Neuronal stem cell (in vitro differentiated cells): ENCODE results near the gene CCDC87.

Experiments used
- DNase-seq: peaks from one replicate; pipeline ENCODE4 v3.0.0-alpha.2; 2013; ENCODE audit warnings: low spot score
- H2AFZ ChIP-seq: one replicate; pipeline ENCODE4 v1.6.1; 2013; ENCODE audit warnings: mild to moderate bottlenecking, low read length, inconsistent platforms
- H2AK5ac ChIP-seq: 2 replicates; pipeline ENCODE4 v1.6.1; 2013; ENCODE audit warnings: low read depth, mild to moderate bottlenecking, inconsistent platforms, low read length, moderate library complexity, mixed read lengths
- H2BK120ac ChIP-seq: 2 replicates; pipeline ENCODE4 v1.6.1; 2013; ENCODE audit warnings: low read depth, mild to moderate bottlenecking, inconsistent platforms, low read length, moderate library complexity, mixed read lengths
- H2BK12ac ChIP-seq: one replicate; pipeline ENCODE4 v1.6.1; 2013; ENCODE audit warnings: low read length, inconsistent platforms
- H2BK15ac ChIP-seq: 2 replicates; pipeline ENCODE4 v1.6.1; 2013; ENCODE audit warnings: mild to moderate bottlenecking, low read length, inconsistent platforms, mixed read lengths
- H2BK5ac ChIP-seq: one replicate; pipeline ENCODE4 v1.6.1; 2013; ENCODE audit warnings: inconsistent platforms, mild to moderate bottlenecking, low read length, moderate library complexity
- H3K14ac ChIP-seq: one replicate; pipeline ENCODE4 v1.6.1; 2013; ENCODE audit warnings: low read length, inconsistent platforms
- H3K18ac ChIP-seq: 2 replicates; pipeline ENCODE4 v1.6.1; 2013; ENCODE audit warnings: low read length, inconsistent platforms
- H3K23ac ChIP-seq: 2 replicates; pipeline ENCODE4 v1.6.1; 2013; ENCODE audit warnings: low read depth, mild to moderate bottlenecking, mixed read lengths, low read length, inconsistent platforms; ENCODE audit not compliant: poor library complexity
- H3K27ac ChIP-seq: replicated peaks from 3 replicates; pipeline ENCODE4 v1.5.1; 2013; ENCODE audit warnings: low read length, inconsistent platforms
- H3K27me3 ChIP-seq, 3 experiments: 2 replicates each; pipeline ENCODE4 v1.6.1; 2013; ENCODE audit warnings: low read length in 3 of 3, mild to moderate bottlenecking in 2 of 3, inconsistent platforms in 1 of 3, low read depth in 1 of 3, mixed read lengths in 1 of 3, moderate library complexity in 1 of 3; ENCODE audit not compliant: control insufficient read depth in 3 of 3, insufficient read depth in 3 of 3
- H3K36me3 ChIP-seq, 2 donors: replicated peaks in 1 of 2; 2 replicates each; pipeline ENCODE4 v1.6.1; 2013; ENCODE audit warnings: low read length in 2 of 2; ENCODE audit not compliant: control insufficient read depth in 2 of 2, insufficient read depth in 2 of 2
- H3K4ac ChIP-seq: 2 replicates; pipeline ENCODE4 v1.6.1; 2013; ENCODE audit warnings: inconsistent platforms, mild to moderate bottlenecking, low read length, moderate library complexity
- H3K4me1 ChIP-seq, 2 donors: 1 replicate in 1 of 2; 2 replicates in 1 of 2; pipeline ENCODE4 v1.6.1; 2013; ENCODE audit warnings: low read length in 2 of 2, low read depth in 1 of 2; ENCODE audit not compliant: control insufficient read depth in 2 of 2, insufficient read depth in 1 of 2
- H3K4me2 ChIP-seq: one replicate; pipeline ENCODE4 v1.6.1; 2013; ENCODE audit warnings: mild to moderate bottlenecking, low read length, inconsistent platforms; ENCODE audit not compliant: insufficient read depth, poor library complexity, severe bottlenecking
- H3K4me3 ChIP-seq, 2 donors: 2 replicates each; pipeline ENCODE4 v1.5.1; 2013; ENCODE audit warnings: low read length in 2 of 2, mild to moderate bottlenecking in 2 of 2, inconsistent platforms in 1 of 2, moderate library complexity in 1 of 2
- H3K79me1 ChIP-seq: one replicate; pipeline ENCODE4 v1.6.1; 2013; ENCODE audit warnings: low read depth, mild to moderate bottlenecking, inconsistent platforms, low read length, moderate library complexity
- H3K9ac ChIP-seq: one replicate; pipeline ENCODE4 v1.6.1; 2013; ENCODE audit warnings: mild to moderate bottlenecking, low read depth, low read length, inconsistent platforms; ENCODE audit not compliant: poor library complexity
- H3K9me3 ChIP-seq, 2 donors: replicated peaks in 1 of 2; 2 replicates each; pipeline versions ENCODE3 to v1.6.1; 2013; ENCODE audit warnings: low read length in 2 of 2, mild to moderate bottlenecking in 2 of 2, inconsistent platforms in 1 of 2, low read depth in 1 of 2, mixed read lengths in 1 of 2, moderate library complexity in 1 of 2; ENCODE audit not compliant: control insufficient read depth in 2 of 2, insufficient read depth in 1 of 2
- H4K8ac ChIP-seq: one replicate; pipeline ENCODE4 v1.6.1; 2013; ENCODE audit warnings: low read depth, mild to moderate bottlenecking, inconsistent platforms, low read length, moderate library complexity
- H4K91ac ChIP-seq: one replicate; pipeline ENCODE4 v1.6.1; 2013; ENCODE audit warnings: low read length, low read depth, mild to moderate bottlenecking, inconsistent platforms; ENCODE audit not compliant: poor library complexity
- WGBS, 2 donors: extraction: QIAGEN DNeasy Blood & Tissue Kit; methylation state at CpG; one replicate each; pipeline ENCODE4 v1.1.7; 2013; ENCODE audit warnings: missing lambda C conversion rate in 2 of 2, mixed read lengths in 1 of 2; ENCODE audit not compliant: insufficient read length in 2 of 2, insufficient replicate concordance in 1 of 2; ENCODE audit errors: extremely low coverage in 2 of 2; 5-methylcytosine and 5-hydroxymethylcytosine counted together

Gene CCDC87

GRCh38 chr11:66593650-66594049 lies 787 bp upstream of the CCDC87 start:
- Histone ChIP-seq H2BK15ac (peak overlapping the region; percentile 65), H2AK5ac (peak overlapping the region; percentile 41), H3K9me3 (peaks cover 21% of the 10 kb centered on the region in 2 donors), H3K27ac (no peak overlapping the region), H3K4ac (no peak overlapping the region), H3K4me3 (peak overlapping the region; percentile 73 to 81), H3K18ac (peak overlapping the region; percentile 98), H3K4me1 (peaks cover 11 to 16% of the 10 kb centered on the region in 2 donors), H3K27me3 (no peaks in the 10 kb centered on the region), H4K8ac (peak overlapping the region; percentile 94), H3K23ac (no peak overlapping the region), H2AFZ (peak overlapping the region; percentile 89), H2BK5ac (peak overlapping the region; percentile 35), H3K9ac (peak overlapping the region; percentile 91), H2BK12ac (no peak overlapping the region), H3K4me2 (peak overlapping the region; percentile 68), H3K36me3 (peaks cover 2 to 13% of the 10 kb centered on the region in 2 donors), H3K79me1 (peaks cover 6% of the 10 kb centered on the region), H3K14ac (peak overlapping the region; percentile 100), H4K91ac (no peak overlapping the region), H2BK120ac (no peak overlapping the region)
- no CpG with 5 or more reads among the region's 7 CpGs for WGBS, 2 donors
- DNase-seq, result no peak

DNA sequence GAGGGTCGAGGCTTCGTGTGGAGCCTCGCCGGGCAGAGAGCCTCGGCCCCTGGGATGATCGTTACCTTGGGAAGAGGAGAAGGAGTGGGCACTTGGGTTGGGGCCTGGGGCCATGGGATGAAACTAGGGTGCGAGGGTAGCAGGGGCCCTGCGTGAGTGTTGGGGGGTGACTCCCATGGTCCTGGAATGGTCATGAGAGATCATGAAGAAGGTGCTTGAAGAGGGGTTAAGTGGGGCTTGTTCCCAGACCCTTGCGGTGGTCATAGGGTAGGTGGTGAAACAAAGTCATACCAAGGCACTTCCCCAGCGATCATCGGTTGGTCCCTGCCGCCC lies 406 bp upstream of the CCDC87 start:
- Histone ChIP-seq H3K9me3 (peaks cover 21% of the 10 kb centered on the region in 2 donors), H3K79me1 (peaks cover 6% of the 10 kb centered on the region), H3K9ac (peak overlapping the region; percentile 91), H4K8ac (peak overlapping the region; percentile 94), H2BK120ac (no peak overlapping the region), H3K4me1 (peaks cover 11 to 16% of the 10 kb centered on the region in 2 donors), H3K14ac (peak overlapping the region; percentile 100), H3K18ac (peak overlapping the region; percentile 98), H3K4ac (peak overlapping the region; percentile 92), H2BK5ac (peak overlapping the region; percentile 35), H2BK15ac (peak overlapping the region; percentile 65), H2BK12ac (no peak overlapping the region), H4K91ac (no peak overlapping the region), H3K23ac (peak overlapping the region; percentile 87), H2AK5ac (peak overlapping the region; percentile 41), H3K27ac (no peak overlapping the region), H3K4me3 (peak overlapping the region; percentile 73 to 81), H3K36me3 (peaks cover 2 to 12% of the 10 kb centered on the region in 2 donors), H2AFZ (peak overlapping the region; percentile 89), H3K27me3 (no peaks in the 10 kb centered on the region), H3K4me2 (peak overlapping the region; percentile 68)
- no CpG with 5 or more reads among the region's 12 CpGs for WGBS, 2 donors
- no peak for DNase-seq

DNA sequence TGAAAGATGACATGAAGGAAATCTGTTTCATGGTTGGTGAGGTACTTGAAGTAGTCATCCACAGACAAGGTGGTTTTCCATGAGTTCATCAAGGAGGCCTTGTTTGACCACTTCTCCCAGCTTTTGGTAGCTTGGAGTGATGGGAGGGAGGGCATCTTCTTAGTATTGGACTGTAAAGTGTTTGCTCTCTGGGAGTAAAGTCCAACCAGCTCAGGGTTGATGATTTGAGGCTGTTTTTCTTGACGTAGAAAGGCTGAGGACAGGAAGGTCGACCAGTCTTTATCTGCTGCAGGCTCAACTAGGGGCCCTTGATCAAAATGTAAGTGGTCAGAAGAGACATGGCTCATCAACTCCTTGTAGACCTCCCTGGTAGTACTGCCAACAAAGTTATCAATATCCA lies 1.7 kb downstream of the CCDC87 start:
- H3K4me2 ChIP-seq, result no peak overlapping the region
- H2BK15ac ChIP-seq, result no peak overlapping the region
- no peak overlapping the region for H2BK12ac ChIP-seq
- DNase-seq, result no peak
- no peak overlapping the region for H3K27ac ChIP-seq
- no CpG with 5 or more reads among the region's 2 CpGs for WGBS, 2 donors
- H3K27me3 ChIP-seq, result no peaks in the 10 kb centered on the region
- H3K9ac ChIP-seq, result no peak overlapping the region
- no peak overlapping the region for H3K4ac ChIP-seq
- H3K79me1 ChIP-seq, result peaks cover 4% of the 10 kb centered on the region
- peaks cover 19 to 21% of the 10 kb centered on the region in 2 donors for H3K9me3 ChIP-seq
- H2AFZ ChIP-seq, result no peak overlapping the region
- H2BK5ac ChIP-seq, result no peak overlapping the region
- H3K14ac ChIP-seq, result no peak overlapping the region
- H4K91ac ChIP-seq, result no peak overlapping the region
- H3K18ac ChIP-seq, result no peak overlapping the region
- no peak overlapping the region for H2AK5ac ChIP-seq
- no peak overlapping the region for H2BK120ac ChIP-seq
- H3K23ac ChIP-seq, result no peak overlapping the region
- peaks cover 0 to 6% of the 10 kb centered on the region in 2 donors for H3K36me3 ChIP-seq
- no peak overlapping the region for H4K8ac ChIP-seq
- H3K4me1 ChIP-seq, result peaks cover 11 to 16% of the 10 kb centered on the region in 2 donors
- H3K4me3 ChIP-seq, result no peak overlapping the region

- no peaks in the 10 kb centered on the region for H3K27me3 ChIP-seq
- no peak overlapping the region for H2BK12ac ChIP-seq
- no peaks in the 10 kb centered on the region for H3K36me3 ChIP-seq
- H3K4me1 ChIP-seq, result peaks cover 8 to 11% of the 10 kb centered on the region in 2 donors
- H3K4me3 ChIP-seq, result no peak overlapping the region
- no peak overlapping the region for H2BK15ac ChIP-seq
- H3K9me3 ChIP-seq, result peaks cover 19 to 21% of the 10 kb centered on the region in 2 donors
- no peak overlapping the region for H2AFZ ChIP-seq
- DNase-seq, result no peak
- peaks cover 4% of the 10 kb centered on the region for H3K79me1 ChIP-seq
- no peak overlapping the region for H4K91ac ChIP-seq
- no peak overlapping the region for H4K8ac ChIP-seq
- no peak overlapping the region for H3K4me2 ChIP-seq
- H3K23ac ChIP-seq, result no peak overlapping the region
- no peak overlapping the region for H3K27ac ChIP-seq
- no peak overlapping the region for H2BK5ac ChIP-seq
- no peak overlapping the region for H3K4ac ChIP-seq
- no peak overlapping the region for H2BK120ac ChIP-seq
- H3K14ac ChIP-seq, result no peak overlapping the region
- H3K9ac ChIP-seq, result no peak overlapping the region
- H2AK5ac ChIP-seq, result no peak overlapping the region
- H3K18ac ChIP-seq, result no peak overlapping the region
- WGBS, 2 donors, result no CpG with 5 or more reads among the region's 7 CpGs
Measured at GRCh38 chr11:66589996-66590675, 2.7 kb downstream of the CCDC87 start.
